ENCODE data around the gene ZXDC.

GRCh38 chr3:126498461-126498860 is 22.8 kb upstream of the ZXDC start:
- TF ChIP-seq CTCF (IDR thresholded peaks at IDR 0.05) (no peak), POLR2A (IDR thresholded peaks at IDR 0.05) (no peak)
